ENCODE data around the gene STK40.

- TF ChIP-seq CTCF (IDR thresholded peaks at IDR 0.05) (no peak), POLR2AphosphoS5 (IDR thresholded peaks at IDR 0.05) (no peak), EP300 (IDR thresholded peaks at IDR 0.05) (no peak)
Observed at GRCh38 chr1:36354486-36354885, 31.2 kb downstream of the STK40 start.

All from upper lobe of left lung (tissue), 4 donors.